ENCODE measurements around the gene CACNA1C.

GRCh38 chr12:2358986-2359658 lies 306.3 kb downstream of the CACNA1C start:
- peak in 1 of 6 experiments; percentile 10 for TF ChIP-seq CTCF (IDR thresholded peaks at IDR 0.05)
- no peak for TF ChIP-seq POLR2A (IDR thresholded peaks at IDR 0.05)
